KMS-11 (cell line): Measurements from ENCODE around the gene ASMTL.
"Not testable (repeated sequence)": the region's sequence is repeated elsewhere in the genome, so short reads cannot be mapped to it uniquely, and the experiment has no call there.

ENCODE experiments used
- H2AFZ ChIP-seq: fragments of 200-600 bp; sonication (generic); 2 replicates; pipeline ENCODE4 v1.6.1; 2016; ENCODE audit warnings: antibody characterized with exemption, mixed run types, low read depth
- H3K27ac ChIP-seq: fragments of 200-600 bp; sonication (generic); 2 replicates; pipeline ENCODE4 v1.6.1; 2016; ENCODE audit warnings: mild to moderate bottlenecking, mixed run types
- H3K27me3 ChIP-seq: fragments of 200-600 bp; sonication (generic); 2 replicates; pipeline ENCODE4 v1.6.1; 2017; ENCODE audit warnings: mild to moderate bottlenecking, low read depth, mixed run types, moderate library complexity; ENCODE audit not compliant: insufficient read depth
- H3K36me3 ChIP-seq: fragments of 200-600 bp; sonication (generic); 2 replicates; pipeline ENCODE4 v1.6.1; 2017; ENCODE audit warnings: mild to moderate bottlenecking, mixed run types; ENCODE audit not compliant: insufficient read depth
- H3K4me1 ChIP-seq: fragments of 200-600 bp; sonication (generic); 2 replicates; pipeline ENCODE4 v1.6.1; 2016; ENCODE audit warnings: mild to moderate bottlenecking, low read depth, mixed run types; ENCODE audit not compliant: poor library complexity, severe bottlenecking
- H3K4me2 ChIP-seq: fragments of 200-600 bp; sonication (generic); 2 replicates; pipeline ENCODE4 v1.7.0; 2016; ENCODE audit warnings: mild to moderate bottlenecking, mixed run types
- H3K4me3 ChIP-seq: fragments of 200-600 bp; sonication (generic); IDR thresholded peaks from 2 replicates; pipeline ENCODE4 v1.6.1; 2017; ENCODE audit warnings: low read depth, low read length, mixed read lengths; ENCODE audit not compliant: insufficient read depth
- H3K79me2 ChIP-seq: fragments of 200-600 bp; sonication (generic); 2 replicates; pipeline ENCODE4 v1.6.1; 2016; ENCODE audit warnings: low read depth, mixed run types; ENCODE audit not compliant: insufficient read depth
- H3K9ac ChIP-seq: fragments of 200-600 bp; sonication (generic); 2 replicates; pipeline ENCODE4 v1.6.1; 2016; ENCODE audit warnings: mild to moderate bottlenecking, mixed run types
- H4K20me1 ChIP-seq: fragments of 200-600 bp; sonication (generic); 2 replicates; pipeline ENCODE4 v1.6.1; 2016; ENCODE audit warnings: mild to moderate bottlenecking, mixed run types; ENCODE audit not compliant: insufficient read depth
- CTCF ChIP-seq: fragments of 200-600 bp; sonication (generic); conservative IDR thresholded peaks from 2 replicates; pipeline ENCODE4 v1.6.1; 2017; ENCODE audit warnings: low read depth, mild to moderate bottlenecking, antibody characterized with exemption, low read length, moderate library complexity, mixed read lengths

Gene ASMTL

GRCh38 chrX:1451251-1451660, 1.5 kb downstream of the ASMTL start:
- Histone ChIP-seq H3K27ac (no peak overlapping the region), H2AFZ (no peak overlapping the region), H4K20me1 (no peaks in the 10 kb centered on the region), H3K27me3 (no peaks in the 10 kb centered on the region), H3K4me3 (no peak overlapping the region), H3K9ac (no peak overlapping the region), H3K36me3 (no peaks in the 10 kb centered on the region), H3K79me2 (peaks cover 25% of the 10 kb centered on the region; the same call in 1 of the 2 replicates), H3K4me1 (peaks cover 8% of the 10 kb centered on the region), H3K4me2 (no peak overlapping the region)
- TF ChIP-seq CTCF, result no peak

- Histone ChIP-seq H2AFZ (no peak overlapping the region), H3K9ac (no peak overlapping the region), H3K4me3 (no peak overlapping the region), H3K79me2 (peaks cover 25% of the 10 kb centered on the region; the same call in 1 of the 2 replicates), H3K36me3 (no peaks in the 10 kb centered on the region), H3K27me3 (no peaks in the 10 kb centered on the region), H3K27ac (no peak overlapping the region), H3K4me1 (peaks cover 8% of the 10 kb centered on the region), H4K20me1 (no peaks in the 10 kb centered on the region), H3K4me2 (no peak overlapping the region)
- TF ChIP-seq CTCF, result no peak
Observed at GRCh38 chrX:1450361-1451161, 2.1 kb downstream of the ASMTL start.

GRCh38 chrX:1449823-1450149, 2.9 kb downstream of the ASMTL start:
- Histone ChIP-seq H3K4me2 (no peak overlapping the region), H2AFZ (no peak overlapping the region), H3K27ac (no peak overlapping the region), H3K4me3 (no peak overlapping the region), H3K27me3 (no peaks in the 10 kb centered on the region), H3K79me2 (peaks cover 25% of the 10 kb centered on the region; the same call in 1 of the 2 replicates), H3K9ac (no peak overlapping the region), H4K20me1 (no peaks in the 10 kb centered on the region), H3K36me3 (no peaks in the 10 kb centered on the region), H3K4me1 (peaks cover 6% of the 10 kb centered on the region)
- no peak for TF ChIP-seq CTCF

GRCh38 chrX:1449036-1449822, 3.5 kb downstream of the ASMTL start:
- Histone ChIP-seq H3K36me3 (no peaks in the 10 kb centered on the region), H3K4me1 (peaks cover under 1% of the 10 kb centered on the region), H3K27ac (no peak overlapping the region), H3K4me3 (no peak overlapping the region), H3K4me2 (no peak overlapping the region), H2AFZ (no peak overlapping the region), H3K9ac (no peak overlapping the region), H4K20me1 (no peaks in the 10 kb centered on the region), H3K27me3 (no peaks in the 10 kb centered on the region), H3K79me2 (peaks cover 25% of the 10 kb centered on the region; the same call in 1 of the 2 replicates)
- TF ChIP-seq CTCF, result no peak

GRCh38 chrX:1448573-1449001, 4.1 kb downstream of the ASMTL start:
- not testable (repeated sequence) for H3K36me3 ChIP-seq, H3K27me3 ChIP-seq, H3K4me1 ChIP-seq, H3K4me2 ChIP-seq, H3K4me3 ChIP-seq, H4K20me1 ChIP-seq, H3K27ac ChIP-seq, H2AFZ ChIP-seq, H3K9ac ChIP-seq
- H3K79me2 ChIP-seq, result peaks cover 25% of the 10 kb centered on the region; the same call in 1 of the 2 replicates

- H3K4me1 ChIP-seq, H3K4me2 ChIP-seq, H3K27ac ChIP-seq, H4K20me1 ChIP-seq, H3K4me3 ChIP-seq, H3K9ac ChIP-seq, H2AFZ ChIP-seq, H3K36me3 ChIP-seq, H3K27me3 ChIP-seq: not testable (repeated sequence)
- H3K79me2 ChIP-seq, result peaks cover 25% of the 10 kb centered on the region; the same call in 1 of the 2 replicates
Observed at GRCh38 chrX:1447969-1448572, 4.6 kb downstream of the ASMTL start.
